HepG2 (cell line): ENCODE measurements around the gene WSB2. TPM values are rescaled to one million over a fixed set of nuclear protein-coding genes. Genes with fewer than 3 reads are reported as not detected.

ENCODE experiments used
- ATAC-seq: fragments of 200-7000 bp; cut with Tn5 transposase; 3 replicates; pipeline ENCODE4 v1.9.1; 2020; ENCODE audit warnings: mild to moderate bottlenecking, moderate library complexity
- BruUV-seq: library from RNA; stranded (reverse); fragments of 400-500 nt; replicated peaks from 2 replicates; lab custom pipeline; 2021; lab: Mats Ljungman, UMichigan
- CTCF ChIA-PET: fragments of 300-600 bp; formaldehyde crosslinking; extraction: SDS; loops from one replicate; lab custom pipeline; 2021; ENCODE audit warnings: low total read pairs, inconsistent platforms, low intra/inter-chr PET ratio; lab: Yijun Ruan, JAX
- POLR2A ChIA-PET: fragments of 350-600 bp; sonication (Branson Sonifier 250); formaldehyde crosslinking; loops from one replicate; lab custom pipeline; 2020; ENCODE audit warnings: antibody characterized with exemption, inconsistent platforms; lab: Yijun Ruan, JAX
- DNase-seq: peaks from one replicate; pipeline ENCODE4 v3.0.0-alpha.2; 2015; ENCODE audit warnings: low spot score
- FAIRE-seq: peaks from 3 replicates; lab custom pipeline; 2011; peaks lifted over from hg19 to GRCh38; lab: Jason Lieb, UNC
- H2AFZ ChIP-seq: one replicate; pipeline ENCODE4 v1.6.1; 2011; ENCODE audit warnings: low read length, inconsistent platforms
- H3K27ac ChIP-seq: fragments of 300-600 bp; 3 replicates; pipeline ENCODE4 v1.8.0; 2011; ENCODE audit warnings: mixed run types, mild to moderate bottlenecking, mixed read lengths, low read length, inconsistent platforms; ENCODE audit not compliant: insufficient read depth; ENCODE audit errors: extremely low read length
- H3K27me3 ChIP-seq, 2 experiments: fragments of 200-600 bp in 1 of 2; 2 replicates in 1 of 2; 3 replicates in 1 of 2; pipeline versions ENCODE4 v1.6.0 to v1.8.0; 2011; ENCODE audit warnings: low read length in 2 of 2, mild to moderate bottlenecking in 2 of 2, moderate library complexity in 2 of 2, inconsistent platforms in 1 of 2; ENCODE audit not compliant: insufficient read depth in 2 of 2, control insufficient read depth in 1 of 2
- H3K36me3 ChIP-seq, 2 experiments: fragments of 200-600 bp in 1 of 2; replicated peaks in 1 of 2; 2 replicates in 1 of 2; 3 replicates in 1 of 2; pipeline versions ENCODE4 v1.5.1 to v1.8.0; 2011; ENCODE audit warnings: low read length in 2 of 2, inconsistent platforms in 1 of 2; ENCODE audit not compliant: insufficient read depth in 2 of 2, control insufficient read depth in 1 of 2
- H3K4me1 ChIP-seq: 2 replicates; pipeline ENCODE4 v1.5.1; 2012; ENCODE audit warnings: low read length, inconsistent platforms; ENCODE audit not compliant: insufficient read depth
- H3K4me2 ChIP-seq: 2 replicates; pipeline ENCODE4 v1.6.0; 2011; ENCODE audit warnings: low read depth, low read length, inconsistent platforms
- H3K4me3 ChIP-seq, 3 experiments: fragments of 200-600 bp in 1 of 3; sonication (generic), shearing (Covaris generic) in 1 of 3; replicated peaks in 1 of 3; 2 replicates each; pipeline ENCODE4 v1.5.1; 2011 to 2016; ENCODE audit warnings: low read length in 3 of 3, inconsistent platforms in 2 of 3, low read depth in 2 of 3, mild to moderate bottlenecking in 2 of 3, control low read depth in 1 of 3, mixed read lengths in 1 of 3; ENCODE audit not compliant: insufficient read depth in 1 of 3
- H3K79me2 ChIP-seq: one replicate; pipeline ENCODE4 v1.6.1; 2011; ENCODE audit warnings: low read length, inconsistent platforms; ENCODE audit not compliant: insufficient read depth
- H3K9ac ChIP-seq: 2 replicates; pipeline ENCODE4 v1.6.0; 2011; ENCODE audit warnings: mild to moderate bottlenecking, low read depth, low read length, inconsistent platforms; ENCODE audit not compliant: insufficient read depth
- H3K9me3 ChIP-seq: 2 replicates; pipeline ENCODE4 v1.5.1; 2012; ENCODE audit warnings: mild to moderate bottlenecking, low read length
- H4K20me1 ChIP-seq: 2 replicates; pipeline ENCODE4 v1.6.0; 2011; ENCODE audit warnings: inconsistent platforms, mild to moderate bottlenecking, low read length, moderate library complexity; ENCODE audit not compliant: insufficient read depth
- JUN ChIP-seq: sonication (generic); formaldehyde crosslinking; IDR thresholded peaks from 2 replicates; pipeline ENCODE4 v1.4.0; 2020; ENCODE audit warnings: mild to moderate bottlenecking, missing genetic modification reagents
- KLF15 ChIP-seq: sonication (generic); formaldehyde crosslinking; IDR thresholded peaks from 2 replicates; pipeline ENCODE4 v1.8.1; 2023; ENCODE audit warnings: borderline replicate concordance, mild to moderate bottlenecking, inconsistent platforms, missing genetic modification reagents, mixed read lengths
- WGBS: methylation state at CpG from one replicate; pipeline ENCODE4 v1.1.6; 2017; ENCODE audit warnings: low lambda C conversion rate; 5-methylcytosine and 5-hydroxymethylcytosine counted together
- in situ Hi-C: cut with HindIII; loops from 2 replicates; pipeline ENCODE4 v1.10.0; 2017; ENCODE audit warnings: low pct_unique_long_range_greater_than_20kb; ENCODE audit not compliant: extremely low pct_ligation_motif_present
- intact Hi-C: fragments of 100-400 bp; cut with micrococcal nuclease; formaldehyde crosslinking; loops from one replicate; pipeline ENCODE4 v1.10.0; 2022; ENCODE audit not compliant: unreplicated experiment
- polyA plus RNA-seq, 8 experiments: library from polyadenylated mRNA; depleted of rRNA in 3 of 8; stranded (reverse) in 7 of 8; unstranded in 1 of 8; fragments of >200 nt; fragmentation: Illumina TruSeq in 4 of 8; extraction: Trizol in 4 of 8; gene quantifications; 2 replicates each; pipeline versions ENCODE4 v1.2.1 to v1.2.3, GENCODE V29; 2011 to 2016; ENCODE audit warnings: low read depth in 4 of 8, missing spikeins in 1 of 8, mixed read lengths in 1 of 8; ENCODE audit not compliant: insufficient read depth in 1 of 8
- total RNA-seq, 5 experiments: library from RNA; depleted of rRNA; stranded (reverse); fragments of >200 nt; fragmentation: Illumina TruSeq; extraction: Trizol; gene quantifications; 2 replicates each; pipeline ENCODE4 v1.2.3, GENCODE V29; 2016; ENCODE audit warnings: low read depth in 1 of 5
- TF ChIP-seq, protein P1 (sequence below): sonication (generic); formaldehyde crosslinking; IDR thresholded peaks from 2 replicates; pipeline ENCODE4 v1.4.0; 2020; ENCODE audit warnings: mild to moderate bottlenecking, missing genetic modification reagents

Gene WSB2
- total and polyA plus RNA-seq, 2 of the 13 experiments (the other 11 are each of a cell fraction or from before 2014, with no cell fraction given): 31.0 to 82.8 TPM

DNA sequence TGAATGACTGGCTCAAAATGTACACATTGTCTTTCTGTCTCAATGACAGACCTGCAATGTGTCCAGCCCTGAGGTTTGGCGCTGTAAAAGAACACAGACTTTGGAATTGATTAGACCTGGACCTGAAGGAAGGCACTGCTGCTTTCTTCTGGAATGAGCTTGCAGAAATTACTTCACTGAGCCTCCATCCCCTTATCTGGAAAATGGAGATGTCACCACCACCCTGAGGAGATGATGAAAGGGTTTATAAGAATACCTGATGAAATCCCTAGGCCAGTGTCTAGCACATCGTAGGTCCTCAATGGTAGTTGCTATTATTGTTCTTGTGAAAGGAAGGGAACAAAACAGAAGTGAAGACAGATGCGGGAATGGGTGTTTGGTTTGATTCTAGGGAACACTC lies 9.7 kb upstream of the WSB2 start:
- Histone ChIP-seq H3K79me2 (no peaks in the 10 kb centered on the region), H3K27ac (no peak overlapping the region), H3K9ac (no peak overlapping the region), H3K27me3 (no peaks in the 10 kb centered on the region), H3K36me3 (no peaks in the 10 kb centered on the region; a peak in 1 of 5 replicates), H2AFZ (no peak overlapping the region), H3K4me2 (no peak overlapping the region), H3K4me1 (no peaks in the 10 kb centered on the region), H3K4me3 (no peak overlapping the region), H4K20me1 (no peaks in the 10 kb centered on the region), H3K9me3 (no peaks in the 10 kb centered on the region)
- DNase-seq (no peak), ATAC-seq (no peak), FAIRE-seq (no peak)
- POLR2A ChIA-PET: no interaction called here
- in situ Hi-C loops (no loop called here), intact Hi-C loops (no loop called here)
- BruUV-seq: no TSS peak
- WGBS: 99% methylated on average over 3 of the region's 3 CpGs
- CTCF ChIA-PET: no interaction called here
- no peak for TF ChIP-seq KLF15 (CRISPR knock-in tag)
- TF ChIP-seq, protein P1, sequence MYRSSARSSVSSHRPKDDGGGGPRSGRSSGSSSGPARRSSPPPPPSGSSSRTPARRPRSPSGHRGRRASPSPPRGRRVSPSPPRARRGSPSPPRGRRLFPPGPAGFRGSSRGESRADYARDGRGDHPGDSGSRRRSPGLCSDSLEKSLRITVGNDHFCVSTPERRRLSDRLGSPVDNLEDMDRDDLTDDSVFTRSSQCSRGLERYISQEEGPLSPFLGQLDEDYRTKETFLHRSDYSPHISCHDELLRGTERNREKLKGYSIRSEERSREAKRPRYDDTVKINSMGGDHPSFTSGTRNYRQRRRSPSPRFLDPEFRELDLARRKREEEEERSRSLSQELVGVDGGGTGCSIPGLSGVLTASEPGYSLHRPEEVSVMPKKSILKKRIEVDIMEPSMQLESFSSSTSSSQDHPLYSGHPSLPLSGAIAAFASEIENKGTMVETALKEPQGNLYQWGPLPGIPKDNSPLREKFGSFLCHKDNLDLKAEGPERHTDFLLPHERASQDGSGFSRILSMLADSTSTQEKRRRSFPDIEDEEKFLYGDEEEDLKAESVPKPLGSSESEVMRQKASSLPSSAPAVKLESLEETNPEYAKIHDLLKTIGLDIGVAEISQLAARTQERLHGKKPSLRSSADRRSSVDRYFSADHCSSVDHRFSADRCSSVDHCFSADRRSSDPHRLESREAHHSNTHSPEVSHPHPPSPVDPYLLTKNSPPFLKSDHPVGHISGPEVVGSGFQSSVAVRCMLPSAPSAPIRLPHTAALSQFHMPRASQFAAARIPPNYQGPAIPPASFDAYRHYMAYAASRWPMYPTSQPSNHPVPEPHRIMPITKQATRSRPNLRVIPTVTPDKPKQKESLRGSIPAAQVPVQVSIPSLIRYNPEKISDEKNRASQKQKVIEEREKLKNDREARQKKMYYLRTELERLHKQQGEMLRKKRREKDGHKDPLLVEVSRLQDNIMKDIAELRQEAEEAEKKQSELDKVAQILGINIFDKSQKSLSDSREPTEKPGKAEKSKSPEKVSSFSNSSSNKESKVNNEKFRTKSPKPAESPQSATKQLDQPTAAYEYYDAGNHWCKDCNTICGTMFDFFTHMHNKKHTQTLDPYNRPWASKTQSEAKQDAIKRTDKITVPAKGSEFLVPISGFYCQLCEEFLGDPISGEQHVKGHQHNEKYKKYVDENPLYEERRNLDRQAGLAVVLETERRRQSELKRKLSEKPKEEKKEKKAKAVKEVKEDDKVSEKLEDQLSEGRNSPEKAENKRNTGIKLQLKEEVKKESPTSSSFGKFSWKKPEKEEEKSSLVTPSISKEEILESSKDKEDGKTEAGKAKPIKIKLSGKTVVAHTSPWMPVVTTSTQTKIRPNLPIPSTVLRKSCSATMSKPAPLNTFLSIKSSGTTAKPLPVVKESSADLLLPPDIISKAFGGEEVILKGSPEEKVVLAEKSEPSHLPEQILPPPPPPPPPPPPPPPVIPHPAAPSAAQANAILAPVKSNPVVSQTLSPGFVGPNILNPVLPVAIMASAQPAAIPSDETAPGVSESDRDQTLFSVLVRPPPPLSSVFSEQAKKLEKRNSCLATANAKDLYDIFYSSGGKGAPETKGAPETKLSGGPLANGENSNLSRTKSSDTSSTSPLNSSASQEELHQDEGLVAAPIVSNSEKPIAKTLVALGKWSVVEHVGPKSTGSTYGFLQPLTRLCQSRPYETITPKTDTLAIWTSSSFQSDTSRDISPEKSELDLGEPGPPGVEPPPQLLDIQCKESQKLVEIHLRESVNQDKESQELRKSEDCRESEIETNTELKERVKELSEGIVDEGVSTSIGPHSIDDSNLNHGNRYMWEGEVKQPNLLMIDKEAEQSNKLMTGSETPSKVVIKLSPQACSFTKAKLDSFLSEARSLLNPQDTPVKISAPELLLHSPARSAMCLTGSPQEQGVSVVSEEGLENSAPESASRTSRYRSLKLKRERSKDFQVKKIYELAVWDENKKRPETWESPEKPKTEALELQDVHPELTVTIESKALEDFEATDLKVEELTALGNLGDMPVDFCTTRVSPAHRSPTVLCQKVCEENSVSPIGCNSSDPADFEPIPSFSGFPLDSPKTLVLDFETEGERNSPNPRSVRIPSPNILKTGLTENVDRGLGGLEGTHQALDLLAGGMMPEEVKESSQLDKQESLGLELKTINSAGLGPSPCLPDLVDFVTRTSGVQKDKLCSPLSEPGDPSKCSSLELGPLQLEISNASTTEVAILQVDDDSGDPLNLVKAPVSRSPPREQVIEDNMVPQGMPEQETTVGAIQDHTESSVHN (CRISPR knock-in tag): no peak
- TF ChIP-seq JUN (CRISPR knock-in tag): no peak
